A673 (cell line): ENCODE measurements around the gene NEURL3. TPM values are rescaled to one million over a fixed set of nuclear protein-coding genes. Genes with fewer than 3 reads are reported as not detected.

Experiments used
- BruUV-seq: library from RNA; stranded (reverse); fragments of 400-500 nt; replicated peaks from 2 replicates; lab custom pipeline; 2021; lab: Mats Ljungman, UMichigan
- CTCF ChIA-PET: fragments of 300-600 bp; sonication (Branson Sonifier 250); formaldehyde crosslinking; loops from one replicate; lab custom pipeline; 2022; ENCODE audit warnings: antibody characterized with exemption; lab: Charles Lee
- POLR2A ChIA-PET: fragments of 300-600 bp; sonication (Branson Sonifier 250); formaldehyde crosslinking; loops from one replicate; lab custom pipeline; 2022; ENCODE audit warnings: antibody characterized with exemption; ENCODE audit not compliant: low non-redundant PET; lab: Charles Lee
- DNase-seq: peaks from one replicate; pipeline ENCODE4 v3.0.0-alpha.2; 2015; ENCODE audit warnings: low spot score
- H3K27ac ChIP-seq: fragments of 200-600 bp; sonication (generic); 2 replicates; pipeline ENCODE4 v1.5.1; 2016; ENCODE audit warnings: mixed run types, low read depth, mild to moderate bottlenecking, mixed read lengths, antibody characterized with exemption, low read length; ENCODE audit not compliant: poor library complexity, severe bottlenecking
- H3K27me3 ChIP-seq: fragments of 200-600 bp; sonication (generic); replicated peaks from 2 replicates; pipeline ENCODE4 v1.6.1; 2017; ENCODE audit warnings: mixed run types, low read depth, mild to moderate bottlenecking, mixed read lengths, antibody characterized with exemption, low read length; ENCODE audit not compliant: insufficient read depth, poor library complexity
- H3K36me3 ChIP-seq: fragments of 200-600 bp; sonication (generic); 2 replicates; pipeline ENCODE4 v1.6.1; 2016; ENCODE audit warnings: mixed run types, mild to moderate bottlenecking, mixed read lengths, antibody characterized with exemption, low read length; ENCODE audit not compliant: insufficient read depth, poor library complexity, severe bottlenecking
- H3K4me1 ChIP-seq: fragments of 200-600 bp; sonication (generic); 2 replicates; pipeline ENCODE4 v1.6.1; 2017; ENCODE audit warnings: mixed run types, mild to moderate bottlenecking, mixed read lengths, antibody characterized with exemption, low read length; ENCODE audit not compliant: insufficient read depth, poor library complexity, severe bottlenecking
- H3K4me3 ChIP-seq: fragments of 200-600 bp; sonication (generic); 2 replicates; pipeline ENCODE4 v1.5.1; 2016; ENCODE audit warnings: low read depth, mixed run types, mild to moderate bottlenecking, mixed read lengths, low read length; ENCODE audit not compliant: poor library complexity, severe bottlenecking
- H3K9me3 ChIP-seq: fragments of 200-600 bp; sonication (generic); 2 replicates; pipeline ENCODE4 v1.6.1; 2016; ENCODE audit warnings: mixed run types, low read depth, mild to moderate bottlenecking, mixed read lengths, antibody characterized with exemption, low read length; ENCODE audit not compliant: poor library complexity, severe bottlenecking
- EZH2 ChIP-seq: fragments of 200-600 bp; sonication (generic); IDR thresholded peaks from 2 replicates; pipeline ENCODE4 v1.6.1; 2017; ENCODE audit warnings: borderline replicate concordance, low read depth, mild to moderate bottlenecking, mixed read lengths, antibody characterized with exemption, low read length; ENCODE audit not compliant: poor library complexity, severe bottlenecking
- intact Hi-C: fragments of 100-400 bp; cut with micrococcal nuclease; formaldehyde crosslinking; loops from one replicate; pipeline ENCODE4 v1.10.0; 2022; ENCODE audit not compliant: unreplicated experiment
- total RNA-seq: library from RNA; stranded (reverse); gene quantifications from 2 replicates; pipeline ENCODE4 v1.2.3, GENCODE V29; 2021
- TF ChIP-seq, protein P1 (sequence below): fragments of 300-800, 200-600 bp; sonication (generic); conservative IDR thresholded peaks from 2 replicates; pipeline ENCODE4 v1.5.1; 2017; ENCODE audit warnings: low read depth, mild to moderate bottlenecking, antibody characterized with exemption, low read length, moderate library complexity, mixed read lengths

The NEURL3 gene
- total RNA-seq, 1 experiment from 2014 or later = not detected

DNA sequence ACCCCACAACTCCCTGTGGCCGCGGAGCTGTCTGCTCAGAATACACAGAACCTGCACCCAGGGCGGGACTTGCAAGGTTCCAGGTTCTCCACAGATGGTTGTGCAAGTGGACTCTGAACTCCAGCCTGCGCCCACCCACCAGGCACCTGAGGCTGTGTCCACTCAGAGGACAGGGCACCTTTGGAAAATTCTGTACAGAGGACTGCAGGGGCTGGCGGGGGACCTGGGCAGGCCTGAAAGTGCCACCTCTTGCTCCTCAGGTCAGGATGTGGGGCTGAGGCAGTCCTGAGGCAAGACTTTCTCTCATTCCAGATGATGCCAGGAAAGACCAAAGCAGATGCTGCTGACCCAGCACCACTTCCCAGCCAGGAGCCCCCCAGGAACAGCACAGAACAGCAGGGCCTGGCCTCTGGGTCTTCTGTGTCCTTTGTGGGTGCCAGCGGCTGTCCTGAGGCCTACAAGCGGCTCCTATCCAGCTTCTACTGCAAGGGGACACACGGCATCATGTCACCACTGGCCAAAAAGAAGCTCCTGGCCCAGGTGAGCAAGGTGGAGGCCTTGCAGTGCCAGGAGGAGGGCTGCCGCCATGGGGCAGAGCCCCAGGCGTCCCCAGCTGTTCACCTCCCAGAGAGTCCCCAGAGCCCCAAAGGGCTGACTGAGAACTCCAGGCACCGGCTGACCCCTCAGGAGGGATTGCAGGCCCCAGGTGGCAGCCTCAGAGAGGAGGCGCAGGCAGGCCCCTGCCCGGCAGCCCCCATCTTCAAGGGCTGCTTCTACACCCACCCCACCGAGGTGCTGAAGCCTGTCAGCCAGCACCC is 45.8 kb upstream of the NEURL3 start:
- no peak for TF ChIP-seq EZH2
- TF ChIP-seq, protein P1, sequence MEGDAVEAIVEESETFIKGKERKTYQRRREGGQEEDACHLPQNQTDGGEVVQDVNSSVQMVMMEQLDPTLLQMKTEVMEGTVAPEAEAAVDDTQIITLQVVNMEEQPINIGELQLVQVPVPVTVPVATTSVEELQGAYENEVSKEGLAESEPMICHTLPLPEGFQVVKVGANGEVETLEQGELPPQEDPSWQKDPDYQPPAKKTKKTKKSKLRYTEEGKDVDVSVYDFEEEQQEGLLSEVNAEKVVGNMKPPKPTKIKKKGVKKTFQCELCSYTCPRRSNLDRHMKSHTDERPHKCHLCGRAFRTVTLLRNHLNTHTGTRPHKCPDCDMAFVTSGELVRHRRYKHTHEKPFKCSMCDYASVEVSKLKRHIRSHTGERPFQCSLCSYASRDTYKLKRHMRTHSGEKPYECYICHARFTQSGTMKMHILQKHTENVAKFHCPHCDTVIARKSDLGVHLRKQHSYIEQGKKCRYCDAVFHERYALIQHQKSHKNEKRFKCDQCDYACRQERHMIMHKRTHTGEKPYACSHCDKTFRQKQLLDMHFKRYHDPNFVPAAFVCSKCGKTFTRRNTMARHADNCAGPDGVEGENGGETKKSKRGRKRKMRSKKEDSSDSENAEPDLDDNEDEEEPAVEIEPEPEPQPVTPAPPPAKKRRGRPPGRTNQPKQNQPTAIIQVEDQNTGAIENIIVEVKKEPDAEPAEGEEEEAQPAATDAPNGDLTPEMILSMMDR = no peak
- ChIA-PET CTCF (no interaction called here), POLR2A (no interaction called here)
- Histone ChIP-seq H3K27ac (no peak overlapping the region), H3K9me3 (no peaks in the 10 kb centered on the region), H3K36me3 (no peaks in the 10 kb centered on the region), H3K4me1 (no peaks in the 10 kb centered on the region), H3K27me3 (no peaks in the 10 kb centered on the region), H3K4me3 (no peak overlapping the region)
- intact Hi-C loops = no loop called here
- no TSS peak for BruUV-seq
- DNase-seq = no peak

DNA sequence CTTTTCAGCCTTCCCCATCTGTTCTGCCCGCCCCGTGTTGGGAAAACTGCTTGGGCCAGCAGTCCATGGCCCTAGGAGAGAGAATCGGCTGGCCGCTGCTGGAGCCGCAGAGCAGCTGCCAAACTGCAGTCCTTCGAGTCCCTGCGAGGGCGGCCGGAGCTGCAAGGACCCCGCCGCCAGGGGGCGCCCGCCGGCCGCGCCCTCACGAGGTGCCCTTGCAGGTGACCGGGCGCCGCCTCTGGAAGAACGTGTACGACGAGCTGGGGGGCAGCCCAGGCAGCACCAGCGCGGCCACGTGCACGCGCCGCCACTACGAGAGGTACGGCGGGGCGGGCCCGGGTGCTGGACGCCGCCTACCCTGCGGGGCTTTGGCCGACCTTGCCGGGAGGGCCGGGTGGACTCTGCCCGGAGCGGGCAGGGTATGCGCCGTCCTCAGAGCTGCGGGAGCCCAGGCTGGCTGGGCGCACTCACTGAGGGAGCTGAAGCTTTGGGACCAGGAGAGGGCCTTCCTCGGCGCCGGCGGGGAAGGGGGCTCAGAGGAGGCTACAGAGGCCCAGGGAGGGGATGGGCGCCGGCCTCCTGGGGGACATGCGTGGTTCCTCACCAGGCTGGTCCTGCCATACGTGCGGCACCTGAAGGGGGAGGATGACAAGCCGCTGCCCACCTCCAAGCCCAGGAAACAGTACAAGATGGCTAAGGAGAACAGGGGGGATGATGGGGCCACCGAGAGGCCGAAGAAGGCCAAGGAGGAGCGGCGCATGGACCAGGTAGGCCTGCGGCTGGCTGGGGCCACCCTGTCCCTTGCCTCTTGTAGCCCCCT is 45.0 kb upstream of the NEURL3 start:
- no peaks in the 10 kb centered on the region for H3K4me1 ChIP-seq
- H3K27ac ChIP-seq = no peak overlapping the region
- H3K4me3 ChIP-seq = no peak overlapping the region
- CTCF ChIA-PET = no interaction called here
- H3K27me3 ChIP-seq = no peaks in the 10 kb centered on the region
- no TSS peak for BruUV-seq
- H3K9me3 ChIP-seq = no peaks in the 10 kb centered on the region
- POLR2A ChIA-PET = no interaction called here
- no peak for TF ChIP-seq EZH2
- TF ChIP-seq, protein P1 = no peak
- H3K36me3 ChIP-seq = no peaks in the 10 kb centered on the region
- no peak for DNase-seq
- intact Hi-C loops = no loop called here

DNA sequence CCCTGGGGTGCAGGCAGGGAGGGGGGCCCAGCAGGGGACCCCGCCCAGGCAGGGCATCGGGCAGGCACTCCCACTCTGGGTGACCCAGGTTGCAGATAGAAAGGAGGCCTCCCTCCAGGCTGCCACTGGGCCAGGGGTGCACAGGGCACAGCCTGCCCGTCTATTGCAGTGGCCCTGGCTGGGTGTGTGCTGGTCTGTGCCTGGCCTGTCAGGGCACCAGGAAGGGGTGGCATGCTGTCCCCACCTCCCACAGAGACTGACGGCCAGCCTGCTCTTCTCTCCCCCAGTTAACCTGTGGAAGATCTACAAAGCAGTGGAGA is 44.3 kb upstream of the NEURL3 start:
- no peak for DNase-seq
- no peaks in the 10 kb centered on the region for H3K9me3 ChIP-seq
- ChIA-PET POLR2A (no interaction called here), CTCF (no interaction called here)
- no peak for TF ChIP-seq EZH2
- TF ChIP-seq, protein P1 = no peak
- H3K27ac ChIP-seq = no peak overlapping the region
- no peak overlapping the region for H3K4me3 ChIP-seq
- intact Hi-C loops = no loop called here
- no TSS peak for BruUV-seq
- H3K36me3 ChIP-seq = no peaks in the 10 kb centered on the region
- no peaks in the 10 kb centered on the region for H3K4me1 ChIP-seq
- H3K27me3 ChIP-seq = no peaks in the 10 kb centered on the region
